GM21515 (cell line): ENCODE data around the gene PTPRJ.
"Not testable (repeated sequence)": the region's sequence is repeated elsewhere in the genome, so short reads cannot be mapped to it uniquely, and the experiment has no call there.

Source experiments
- ATAC-seq: cut with Tn5 transposase; IDR thresholded peaks from one replicate; pipeline ENCODE4 v1.9.1; 2021; ENCODE audit not compliant: unreplicated experiment

Gene PTPRJ

GRCh38 chr11:48108231-48109045 is 128.1 kb downstream of the PTPRJ start:
- no peak for ATAC-seq

GRCh38 chr11:48109046-48109666 is 128.8 kb downstream of the PTPRJ start:
- no peak for ATAC-seq

- ATAC-seq, result no peak
Measured at GRCh38 chr11:48110509-48110766, 130.1 kb downstream of the PTPRJ start.

GRCh38 chr11:48111891-48112290 is 131.5 kb downstream of the PTPRJ start:
- ATAC-seq, result no peak

- no peak for ATAC-seq
Measured at GRCh38 chr11:48114740-48115139, 134.4 kb downstream of the PTPRJ start.

GRCh38 chr11:48116437-48117228 is 136.3 kb downstream of the PTPRJ start:
- ATAC-seq, result no peak

GRCh38 chr11:48122246-48122645 is 141.9 kb downstream of the PTPRJ start:
- no peak for ATAC-seq

- no peak for ATAC-seq
Measured at GRCh38 chr11:48122656-48123055, 142.3 kb downstream of the PTPRJ start.

GRCh38 chr11:48123254-48123875 is 143.0 kb downstream of the PTPRJ start:
- ATAC-seq, result no peak

- ATAC-seq, result no peak
Measured at GRCh38 chr11:48123934-48124755, 143.8 kb downstream of the PTPRJ start.

GRCh38 chr11:48124880-48125279 is 144.5 kb downstream of the PTPRJ start:
- no peak for ATAC-seq

- ATAC-seq, result no peak
Measured at GRCh38 chr11:48125866-48126265, 145.5 kb downstream of the PTPRJ start.

- ATAC-seq, result no peak
Measured at GRCh38 chr11:48127521-48128183, 147.3 kb downstream of the PTPRJ start.

- no peak for ATAC-seq
Measured at GRCh38 chr11:48129697-48130395, 149.5 kb downstream of the PTPRJ start.

GRCh38 chr11:48134221-48134922 is 154.0 kb downstream of the PTPRJ start:
- no peak for ATAC-seq

- ATAC-seq, result no peak
Measured at GRCh38 chr11:48138222-48138621, 157.9 kb downstream of the PTPRJ start.

- ATAC-seq, result not testable (repeated sequence)
Measured at GRCh38 chr11:48139896-48140295, 159.5 kb downstream of the PTPRJ start.

- ATAC-seq, result no peak
Measured at GRCh38 chr11:48141475-48142122, 161.2 kb downstream of the PTPRJ start.
